NCI-H2227 treated with DMSO at 0.1 percent for 48 hours (cell line): ENCODE results near the gene COL4A2.

ENCODE experiments used
- DNase-seq: peaks from one replicate; lab custom pipeline; 2025; lab: John Stamatoyannopoulos, UW

COL4A2 gene

DNA sequence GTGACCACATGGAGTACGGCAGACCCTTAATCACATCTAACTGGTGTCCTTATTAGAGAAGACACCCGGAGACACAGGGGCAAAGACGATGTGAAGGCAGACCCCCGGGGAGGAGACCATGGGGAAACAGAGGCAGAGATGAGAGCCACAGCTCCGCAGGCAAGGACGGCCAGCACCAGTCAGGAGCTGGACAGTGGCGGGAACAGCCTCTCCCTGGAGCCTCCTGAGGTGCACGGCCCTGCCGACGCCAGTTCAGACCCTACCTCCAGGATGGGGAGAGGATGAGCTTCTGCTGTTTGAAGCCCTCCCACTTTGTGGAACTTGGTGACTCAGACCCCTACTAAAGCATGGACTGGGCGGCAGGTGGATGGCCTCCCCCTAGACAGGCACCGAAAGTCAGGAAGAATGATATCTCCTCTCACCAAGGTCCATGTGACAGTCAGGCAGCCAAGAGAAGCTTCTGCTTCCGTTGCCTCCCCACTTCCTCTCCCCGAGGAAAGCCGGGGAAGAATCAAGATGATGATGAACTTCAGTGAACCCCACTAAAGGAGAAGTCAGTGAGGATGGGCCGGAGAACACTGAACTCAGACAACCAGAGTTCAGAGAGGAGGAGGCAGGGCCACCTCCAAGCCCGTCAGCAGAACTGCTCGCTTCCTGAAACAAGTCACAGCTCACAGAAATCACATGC lies 229.1 kb downstream of the COL4A2 start:
- DNase-seq: no peak

DNA sequence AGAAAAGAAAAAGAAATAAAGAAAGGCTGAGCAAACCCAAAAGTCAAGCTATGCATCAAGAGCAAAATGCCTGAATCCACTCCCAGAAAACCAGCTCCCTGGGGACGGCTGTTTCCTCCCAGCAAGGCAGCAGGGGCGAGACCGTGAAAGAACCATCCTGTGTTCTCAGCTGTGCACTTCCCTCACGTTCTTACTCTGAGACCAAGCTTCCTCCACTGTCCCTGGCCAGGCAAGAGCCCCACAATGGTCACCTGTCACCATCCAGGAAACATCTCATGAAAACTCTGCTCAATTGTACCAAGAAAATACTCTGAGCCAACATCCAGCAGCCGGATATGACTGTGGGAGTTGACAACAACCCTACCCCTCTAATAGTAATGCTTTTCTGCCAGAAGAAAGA lies 231.5 kb downstream of the COL4A2 start:
- DNase-seq: no peak

DNA sequence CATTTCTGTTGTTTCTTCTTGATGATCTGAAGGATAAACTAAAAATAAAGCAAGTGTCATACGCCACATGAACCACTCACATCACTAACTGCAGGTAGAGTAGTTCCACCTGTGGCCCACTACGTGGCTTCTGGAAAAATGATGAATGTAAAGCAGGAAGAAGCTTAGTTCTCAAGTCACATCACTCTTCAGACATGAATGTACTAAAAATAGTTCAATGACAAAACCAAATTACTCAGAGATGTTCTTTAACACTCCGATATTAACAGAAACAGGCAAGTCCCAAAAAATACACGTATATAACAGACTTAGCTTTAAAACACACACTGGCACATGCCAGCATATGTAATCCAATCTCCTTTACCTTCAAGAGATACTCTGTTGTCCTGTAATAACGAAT lies 232.8 kb downstream of the COL4A2 start:
- DNase-seq: no peak

DNA sequence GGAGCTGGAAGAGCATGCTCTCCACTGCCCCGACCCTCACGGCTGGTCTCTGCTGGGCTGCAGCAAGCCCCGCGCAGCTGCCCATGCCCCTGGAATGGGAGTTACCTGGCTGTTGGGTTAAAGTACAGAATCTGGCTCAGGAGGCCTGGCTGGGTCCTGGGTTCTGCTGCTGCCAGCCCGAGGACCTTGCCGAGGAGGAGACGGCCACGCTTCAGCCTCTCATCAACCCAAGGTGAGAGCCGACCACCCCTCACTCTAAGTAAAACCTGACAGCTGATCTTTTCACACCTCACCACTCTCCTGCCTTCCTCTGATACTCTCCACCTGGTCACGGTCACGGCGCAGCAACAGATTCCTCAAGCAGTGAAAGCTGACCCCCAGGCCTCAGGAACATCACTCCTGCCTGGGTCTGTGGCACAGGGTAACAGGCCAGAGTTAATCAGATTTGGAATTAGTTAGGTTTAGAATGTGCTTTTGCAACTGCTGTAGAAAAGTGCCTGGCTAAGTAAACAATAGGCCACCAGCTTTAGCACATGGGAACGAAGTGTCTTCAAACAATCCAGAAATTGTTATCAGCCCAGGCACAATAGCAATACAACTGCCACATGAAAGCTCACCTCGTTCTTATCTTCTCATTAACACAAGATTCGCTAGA lies 233.9 kb downstream of the COL4A2 start:
- DNase-seq: no peak

DNA sequence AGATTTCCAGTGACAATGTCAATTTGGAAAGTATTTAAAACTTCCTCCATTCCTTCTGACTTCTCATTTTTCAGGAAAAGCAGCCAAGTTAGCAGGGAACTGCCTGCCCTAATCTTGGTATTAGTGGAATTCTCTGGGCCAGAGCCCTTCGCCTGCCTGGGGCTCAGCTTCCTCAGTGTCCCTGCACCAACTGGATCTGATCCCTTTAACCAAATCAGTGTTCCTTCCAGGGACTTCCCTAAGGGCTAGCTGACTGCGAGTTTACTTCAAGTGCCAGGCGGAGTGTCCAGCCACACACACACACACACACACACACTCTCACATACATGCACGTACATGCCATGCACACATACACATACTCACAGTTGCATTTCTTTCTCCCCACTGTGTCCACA lies 234.4 kb downstream of the COL4A2 start:
- DNase-seq: no peak

DNA sequence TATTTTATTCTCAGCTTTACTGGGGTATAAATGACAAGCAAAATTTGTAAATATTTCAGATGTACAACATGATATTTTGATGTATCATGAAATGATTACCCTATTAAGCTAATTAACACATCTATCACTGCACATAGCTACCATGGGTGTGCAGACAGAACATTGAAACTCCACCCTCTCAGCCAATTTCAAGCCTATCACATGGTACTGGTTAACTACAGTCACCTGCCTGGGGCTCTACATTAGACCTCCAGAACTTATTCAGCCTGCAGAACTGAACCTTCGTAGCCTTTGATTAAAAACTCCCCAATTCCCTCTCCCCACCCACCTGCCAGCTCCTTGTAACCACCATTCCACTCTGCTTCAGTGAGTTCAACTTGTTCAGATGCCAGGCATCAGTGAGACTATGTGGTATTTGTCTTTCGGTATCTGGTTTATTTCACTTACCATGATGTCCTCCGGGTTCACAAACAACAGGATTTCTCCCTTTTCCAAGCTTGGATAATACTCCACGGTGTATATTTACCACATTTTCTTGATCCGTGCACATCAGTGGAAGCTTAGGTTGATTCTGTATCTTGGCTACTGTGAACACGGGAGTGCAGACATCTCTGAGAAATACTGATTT lies 235.2 kb downstream of the COL4A2 start:
- DNase-seq: no peak

DNA sequence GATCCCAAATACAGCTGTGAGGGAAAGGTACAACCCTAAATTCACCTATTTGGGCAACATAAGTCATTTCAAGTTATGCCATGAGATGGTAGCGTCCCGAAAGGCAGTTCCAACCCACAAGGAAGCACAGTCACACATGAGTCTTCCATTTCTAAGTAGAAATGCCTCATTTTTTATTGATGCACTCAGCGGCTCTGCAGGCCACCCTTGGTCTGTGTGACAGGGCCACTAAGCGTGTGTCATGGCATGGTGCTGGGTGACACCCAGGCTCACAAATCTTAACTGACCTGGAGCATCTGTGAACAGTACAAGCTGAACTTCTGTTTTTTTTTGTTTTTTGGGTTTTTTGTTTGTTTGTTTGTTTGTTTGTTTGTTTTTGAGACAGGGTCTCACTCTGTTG lies 239.3 kb downstream of the COL4A2 start:
- no peak for DNase-seq

DNA sequence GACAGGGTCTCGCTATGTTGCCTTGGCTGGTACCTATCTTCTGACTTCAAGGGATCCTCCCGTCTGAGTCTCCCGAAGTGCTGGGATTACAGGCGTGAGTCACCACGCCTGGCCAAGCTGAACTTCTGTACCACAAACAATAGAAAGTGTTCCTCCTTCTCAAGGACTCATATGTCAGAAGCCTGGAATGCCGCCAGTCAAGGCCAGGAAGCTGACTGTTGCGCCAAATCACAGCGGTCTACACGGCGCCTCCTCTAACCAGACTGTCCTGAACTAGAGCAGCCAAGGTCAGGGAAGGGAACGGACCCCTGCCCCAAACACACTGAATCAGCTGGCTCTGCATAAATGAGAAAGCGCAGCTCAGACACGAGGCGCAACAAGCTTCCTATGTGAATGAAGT lies 239.8 kb downstream of the COL4A2 start:
- no peak for DNase-seq

DNA sequence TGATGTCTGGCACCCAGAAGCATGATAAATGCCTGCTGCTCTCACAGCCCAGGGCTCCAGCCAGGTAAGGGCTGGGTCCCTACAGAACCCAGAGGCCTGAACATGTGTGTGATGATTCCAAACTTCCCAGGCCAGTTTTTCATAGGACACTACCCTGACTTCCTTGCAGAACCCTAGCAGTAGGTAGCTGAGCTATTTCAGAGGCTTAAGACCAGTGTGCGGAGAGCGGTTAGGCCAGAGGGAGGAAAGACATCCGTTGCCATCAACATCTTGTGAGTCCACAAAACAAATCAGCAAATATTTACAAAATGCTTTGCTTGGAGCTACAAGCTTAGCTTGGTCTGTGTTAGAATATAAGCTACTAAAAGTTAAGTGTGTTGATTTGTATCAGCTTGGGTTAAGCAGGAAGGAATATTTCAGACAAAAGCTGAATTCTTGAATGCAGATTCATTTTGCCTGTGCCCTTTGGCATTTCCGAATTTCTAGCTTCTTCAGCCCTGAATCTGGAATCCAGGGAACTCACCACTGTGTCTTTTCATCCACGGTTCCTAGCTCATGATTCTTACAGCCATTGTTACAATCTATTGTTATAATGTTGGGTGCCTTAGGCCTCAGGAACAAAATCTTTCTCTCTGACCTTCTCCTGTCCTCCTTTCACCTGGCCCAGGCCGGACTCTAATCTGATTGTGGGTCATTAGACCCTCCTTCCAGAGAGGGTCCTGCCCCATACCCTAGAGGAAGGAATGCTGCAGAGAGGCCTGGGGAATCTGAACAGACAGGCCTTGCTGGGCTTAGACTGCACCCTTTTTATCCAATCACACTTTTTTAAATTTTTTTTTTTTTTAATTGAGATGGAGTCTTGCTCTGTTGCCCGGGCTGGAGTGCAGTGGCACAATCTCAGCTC lies 242.1 kb downstream of the COL4A2 start:
- no peak for DNase-seq

DNA sequence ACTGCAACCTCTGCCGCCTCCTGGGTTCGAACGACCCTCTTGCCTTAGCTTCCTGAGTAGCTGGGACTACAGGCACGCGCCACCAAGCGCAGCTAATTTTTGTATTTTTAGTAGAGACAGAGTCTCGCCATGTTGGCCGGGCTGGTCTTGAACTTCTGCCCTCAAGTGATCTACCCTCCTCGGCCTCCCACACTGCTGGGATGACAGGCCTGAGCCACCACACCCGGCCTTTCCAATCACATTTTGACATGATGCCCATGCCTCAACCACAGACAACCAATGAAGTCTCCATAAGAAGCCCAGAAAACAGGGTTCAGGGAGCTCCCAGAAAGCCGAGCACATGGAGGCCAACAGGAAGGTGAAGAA lies 242.7 kb downstream of the COL4A2 start:
- DNase-seq: no peak

DNA sequence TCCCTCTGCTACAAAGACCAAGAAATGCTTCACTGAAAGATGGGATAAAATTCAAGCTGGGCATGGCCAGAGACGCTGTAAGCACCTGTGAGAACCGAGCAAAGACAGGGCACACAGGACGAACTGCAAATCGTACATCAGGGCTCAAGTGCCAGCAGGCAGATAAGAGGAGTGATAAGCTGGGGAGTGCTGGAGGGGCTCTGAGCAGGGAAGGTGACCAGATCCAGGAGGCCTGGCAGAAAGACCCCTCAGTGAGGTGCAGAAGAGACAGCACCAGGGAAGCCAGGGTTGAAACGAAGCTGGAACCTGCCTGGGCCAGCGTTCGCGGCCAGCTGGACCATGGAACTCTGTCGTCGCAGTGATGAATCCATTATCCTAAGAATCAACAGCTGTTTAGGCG lies 244.2 kb downstream of the COL4A2 start:
- no peak for DNase-seq

DNA sequence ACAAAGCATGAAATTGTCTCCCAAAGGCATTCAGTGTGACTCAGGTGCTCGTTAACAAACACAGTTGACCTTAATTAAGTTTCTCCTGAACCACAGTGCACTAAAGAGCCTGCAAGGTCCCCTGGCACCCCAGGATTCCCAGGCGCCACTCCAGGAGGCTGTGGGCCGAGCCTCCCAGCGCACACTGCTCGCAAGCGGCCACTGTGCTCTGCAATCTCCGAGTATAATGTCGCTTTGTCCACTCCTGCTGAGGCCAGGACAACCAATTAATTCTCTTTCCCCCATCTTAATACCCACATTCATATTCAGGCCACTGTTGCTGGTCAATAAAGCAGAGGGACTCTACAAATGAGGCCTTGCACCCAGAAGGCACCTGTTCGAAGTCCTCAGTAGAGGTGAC lies 245.7 kb downstream of the COL4A2 start:
- no peak for DNase-seq

DNA sequence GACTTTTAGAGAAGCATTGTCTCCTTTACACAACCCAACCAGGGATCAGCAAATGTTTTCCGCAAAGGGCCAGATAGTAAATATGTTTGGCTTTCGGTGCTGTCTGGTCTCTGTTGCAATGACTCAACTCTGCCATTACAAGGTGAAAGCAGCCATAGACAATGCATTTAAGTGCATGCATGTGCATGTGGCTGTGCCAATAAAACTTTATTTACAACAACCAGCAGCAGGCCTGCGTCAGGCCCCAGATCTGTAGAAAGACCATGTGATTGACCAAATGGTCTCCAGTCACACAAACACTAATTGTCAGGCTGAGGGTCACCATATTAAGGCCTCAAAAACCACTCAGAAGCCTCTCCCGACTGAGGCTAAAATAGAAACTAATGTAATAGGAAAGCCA lies 246.3 kb downstream of the COL4A2 start:
- DNase-seq: no peak

DNA sequence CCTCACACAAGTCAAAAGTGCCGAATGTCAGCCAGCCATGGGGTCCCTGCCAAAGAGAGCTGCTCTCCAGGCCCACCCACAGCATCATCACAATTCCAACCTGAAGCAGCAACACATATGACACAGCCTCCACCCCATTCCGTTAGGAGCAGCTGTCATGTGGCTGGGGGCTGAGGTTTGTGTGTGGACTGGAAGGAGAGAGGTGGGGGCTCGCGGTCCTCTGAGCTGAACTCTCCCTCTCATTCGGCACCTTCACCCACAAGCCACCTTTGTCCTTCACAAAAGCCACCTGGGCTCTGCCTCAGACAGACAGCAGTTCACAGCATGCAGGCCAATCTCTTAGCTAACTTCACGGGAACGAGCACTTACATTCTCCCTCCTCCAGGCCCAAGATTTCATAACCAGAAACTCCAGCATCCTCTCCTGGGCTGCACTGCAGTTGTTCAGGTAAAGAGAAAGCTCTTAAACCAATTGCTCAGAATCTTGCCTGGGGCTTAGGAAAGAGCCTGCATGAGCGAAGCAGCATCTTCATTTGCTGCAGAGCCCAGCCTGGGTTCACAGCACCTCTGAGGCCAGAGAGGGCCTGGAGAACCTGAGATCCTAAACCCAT lies 247.2 kb downstream of the COL4A2 start:
- no peak for DNase-seq

DNA sequence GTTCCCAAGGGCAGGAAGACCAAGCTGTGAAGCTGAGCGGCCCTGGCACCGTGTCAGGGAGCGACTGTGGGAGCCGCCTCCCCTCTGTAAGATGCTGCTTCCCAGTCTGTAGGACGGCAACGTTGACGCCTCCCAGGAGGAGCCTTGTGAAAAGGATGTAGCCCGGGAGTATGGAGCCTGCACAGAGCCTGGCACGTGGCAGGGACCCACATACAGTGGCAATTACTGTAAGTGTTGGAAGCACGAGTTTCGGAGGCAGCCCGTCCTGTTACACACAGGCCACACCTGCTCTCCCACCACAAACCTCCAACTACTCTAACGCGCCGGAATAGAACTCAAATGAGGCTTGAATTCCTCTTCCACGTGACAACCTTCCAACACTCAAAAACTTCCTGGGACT lies 247.9 kb downstream of the COL4A2 start:
- DNase-seq: no peak

DNA sequence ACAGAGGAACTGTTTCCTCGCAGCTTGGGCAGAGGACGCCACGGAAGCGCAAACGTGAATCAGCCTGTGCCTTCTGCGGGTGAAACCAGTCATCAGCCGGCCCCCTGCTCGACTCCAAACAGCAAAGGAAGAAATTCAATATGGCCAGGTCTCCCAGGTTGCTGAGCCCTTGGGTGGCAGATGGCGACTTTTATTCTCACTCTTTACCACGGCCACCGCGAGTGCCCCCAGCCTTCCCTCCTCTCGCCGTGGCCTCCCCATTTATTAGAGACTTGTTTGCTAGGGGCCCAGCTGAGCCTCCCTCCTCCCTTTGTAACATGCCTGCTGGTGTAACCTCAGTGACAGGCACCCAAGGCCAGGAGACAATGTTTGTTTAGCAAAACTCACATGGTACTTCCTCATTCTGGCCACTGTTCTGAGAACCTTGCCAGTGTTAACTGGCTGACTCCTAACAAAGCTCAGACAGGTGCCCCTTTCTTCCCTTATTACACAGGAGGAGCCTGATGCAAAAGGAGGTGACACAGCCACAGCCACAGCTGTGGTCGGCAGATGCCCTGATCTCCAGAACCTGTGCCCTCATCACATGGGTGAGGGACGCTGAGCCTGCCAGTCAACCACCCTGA lies 248.6 kb downstream of the COL4A2 start:
- DNase-seq: no peak

DNA sequence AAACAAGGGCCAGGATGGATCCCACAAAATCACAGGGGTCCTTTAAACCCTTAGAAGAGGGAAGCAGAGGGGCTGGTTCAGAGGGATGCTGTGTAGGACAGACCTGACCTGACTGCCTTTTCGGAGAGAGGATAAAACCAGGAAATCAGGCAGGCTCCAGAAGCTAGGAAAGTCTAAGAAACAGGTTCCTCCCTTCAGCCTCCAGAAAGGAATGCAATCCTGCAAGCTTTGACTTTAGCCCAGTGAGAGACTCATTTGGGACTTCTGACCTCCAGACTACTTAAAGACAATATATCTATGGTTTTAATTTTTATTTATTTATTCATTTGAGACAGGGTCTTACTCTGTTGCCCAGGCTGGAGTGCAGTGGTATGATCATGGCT lies 249.1 kb downstream of the COL4A2 start:
- no peak for DNase-seq

DNA sequence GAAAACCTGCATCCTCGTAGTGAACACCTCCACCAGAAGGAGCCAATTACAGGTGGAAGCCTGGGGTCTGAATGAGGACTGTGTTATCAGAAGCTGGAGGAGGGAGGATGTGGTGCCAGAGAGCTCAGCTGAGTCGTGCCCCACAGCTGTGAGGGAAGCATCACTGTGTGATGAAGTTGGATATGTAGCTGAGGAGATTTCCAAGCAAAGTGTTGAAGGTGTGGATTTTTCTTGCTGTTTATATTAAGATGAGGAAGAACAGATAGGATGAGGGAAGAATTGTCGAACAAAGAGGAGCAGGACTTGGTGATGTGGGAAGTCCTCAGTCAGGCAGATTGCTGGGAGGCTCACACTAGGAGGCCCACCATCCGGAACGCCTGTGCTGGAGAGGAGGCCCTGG lies 250.0 kb downstream of the COL4A2 start:
- no peak for DNase-seq

DNA sequence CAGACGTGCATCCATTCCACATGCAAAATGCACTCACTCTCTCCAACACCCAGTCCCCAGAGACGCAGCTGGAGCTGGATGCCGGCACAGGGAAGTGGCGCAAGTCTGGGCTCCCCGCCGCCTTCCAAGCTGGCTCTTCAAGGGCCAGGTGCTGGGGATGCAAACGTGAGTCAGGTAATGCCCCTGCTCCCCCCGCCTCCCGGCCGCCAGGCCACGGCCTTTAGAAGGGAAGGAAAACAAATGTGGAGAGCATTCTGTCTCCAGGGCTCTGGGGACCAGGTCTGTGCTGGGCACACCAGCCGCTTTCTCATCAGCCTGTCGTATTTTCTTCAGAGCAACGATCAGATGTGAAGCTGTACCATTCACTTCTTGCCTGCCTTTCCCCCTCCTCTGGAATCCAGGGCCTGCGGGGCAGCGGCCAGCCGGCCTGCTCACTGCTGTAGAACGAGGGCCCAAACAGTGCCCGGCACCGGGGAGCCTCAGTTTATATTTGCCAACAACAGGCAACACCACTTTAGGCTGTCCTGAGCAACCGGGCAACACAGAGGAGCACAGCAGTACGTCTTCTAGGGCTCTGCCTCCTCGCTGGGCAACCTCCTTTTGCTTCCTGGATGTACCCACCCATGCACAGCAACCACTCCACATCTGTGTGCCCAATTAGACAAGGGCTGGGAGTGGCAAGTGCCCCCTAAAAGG lies 250.7 kb downstream of the COL4A2 start:
- no peak for DNase-seq

DNA sequence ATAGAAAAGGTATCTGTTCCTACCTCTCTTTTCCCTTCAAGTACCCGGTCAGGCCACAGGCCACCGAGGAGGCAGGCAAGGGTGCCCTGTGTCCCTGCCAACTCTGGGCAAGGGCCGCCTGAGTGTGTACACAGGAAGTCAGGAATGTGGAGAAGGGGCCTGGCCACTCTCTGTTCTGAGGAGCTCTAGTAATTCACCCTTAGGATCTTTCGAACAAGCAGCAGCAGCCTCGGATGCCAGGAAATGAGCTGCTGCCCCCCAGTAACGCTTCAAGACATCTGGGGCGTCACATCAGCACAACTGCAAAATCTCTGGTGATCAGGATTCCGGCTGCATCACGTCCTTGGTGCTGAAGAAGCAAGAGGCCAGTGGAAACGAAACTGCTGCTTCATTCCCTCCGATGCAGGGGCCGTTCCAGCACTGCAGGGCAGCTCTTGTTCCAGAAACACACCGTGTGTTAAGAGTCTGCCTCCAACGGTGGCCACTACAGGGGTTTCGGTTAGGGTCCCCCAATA lies 252.4 kb downstream of the COL4A2 start:
- DNase-seq: no peak

DNA sequence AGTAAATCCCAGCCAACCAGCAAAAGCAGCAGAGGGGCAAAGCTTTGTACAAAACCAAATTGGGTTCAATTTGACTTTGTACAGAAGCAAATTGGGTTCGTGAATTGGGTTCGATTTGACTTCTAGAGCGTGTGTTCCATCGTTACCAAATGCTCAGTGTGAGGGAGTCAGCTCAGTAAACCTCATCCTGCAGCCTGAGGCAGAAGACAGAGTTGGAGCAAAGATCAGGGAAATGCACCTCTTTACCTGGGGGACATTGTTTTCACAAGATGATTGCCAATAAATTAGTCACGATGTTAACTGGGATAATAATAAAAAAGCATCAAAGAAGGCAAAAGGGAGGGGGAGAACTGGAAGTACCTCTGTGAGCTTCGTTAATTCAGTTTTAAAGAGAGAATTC lies 252.9 kb downstream of the COL4A2 start:
- DNase-seq: no peak
